Spinal cord (tissue), 10 donors: ENCODE measurements around the gene CTIF. TPM values are rescaled to one million over a fixed set of nuclear protein-coding genes. Genes with fewer than 3 reads are reported as not detected.

Experiments
- DNase-seq, 6 donors: peaks; one replicate each; pipeline versions ENCODE4 v3.0.0 to v3.0.0-alpha.2; 2013 to 2015; ENCODE audit warnings: low spot score in 6 of 6, low read depth in 4 of 6
- H3K27ac ChIP-seq: one replicate; pipeline ENCODE4 v1.5.1; 2013; ENCODE audit warnings: low read depth, low read length, control low read depth
- H3K27me3 ChIP-seq: one replicate; pipeline ENCODE4 v1.6.1; 2013; ENCODE audit warnings: low read length; ENCODE audit not compliant: control insufficient read depth, insufficient read depth
- H3K36me3 ChIP-seq: one replicate; pipeline ENCODE4 v1.6.1; 2013; ENCODE audit warnings: low read length; ENCODE audit not compliant: control insufficient read depth, insufficient read depth
- H3K4me1 ChIP-seq: one replicate; pipeline ENCODE4 v1.6.1; 2013; ENCODE audit warnings: low read length; ENCODE audit not compliant: control insufficient read depth, insufficient read depth
- H3K4me3 ChIP-seq: one replicate; pipeline ENCODE4 v1.5.1; 2013; ENCODE audit warnings: low read depth, low read length, control low read depth
- H3K9me3 ChIP-seq: one replicate; pipeline ENCODE4 v1.6.1; 2013; ENCODE audit warnings: low read length; ENCODE audit not compliant: control insufficient read depth, insufficient read depth
- WGBS: methylation state at CpG from one replicate; pipeline ENCODE4 v1.1.5; 2013; ENCODE audit warnings: missing lambda C conversion rate; ENCODE audit not compliant: insufficient coverage; 5-methylcytosine and 5-hydroxymethylcytosine counted together
- polyA plus RNA-seq, 2 donors: library from polyadenylated mRNA; unstranded; fragments of 120-200 nt; gene quantifications; one replicate each; pipeline ENCODE4 v1.2.1, GENCODE V29; 2013; ENCODE audit not compliant: insufficient read length in 2 of 2
- total RNA-seq, 2 donors: library from RNA; depleted of rRNA in 1 of 2; stranded (reverse); fragments of 120-200 nt in 1 of 2; fragments of >200 nt in 1 of 2; gene quantifications; one replicate each; pipeline versions ENCODE4 v1.2.3 to v1.2.4, GENCODE V29; 2013 to 2014
- donor health status: healthy.

CTIF gene
- total and polyA plus RNA-seq, 4 donors: 32.5 to 106 (median 72.6) TPM

DNA sequence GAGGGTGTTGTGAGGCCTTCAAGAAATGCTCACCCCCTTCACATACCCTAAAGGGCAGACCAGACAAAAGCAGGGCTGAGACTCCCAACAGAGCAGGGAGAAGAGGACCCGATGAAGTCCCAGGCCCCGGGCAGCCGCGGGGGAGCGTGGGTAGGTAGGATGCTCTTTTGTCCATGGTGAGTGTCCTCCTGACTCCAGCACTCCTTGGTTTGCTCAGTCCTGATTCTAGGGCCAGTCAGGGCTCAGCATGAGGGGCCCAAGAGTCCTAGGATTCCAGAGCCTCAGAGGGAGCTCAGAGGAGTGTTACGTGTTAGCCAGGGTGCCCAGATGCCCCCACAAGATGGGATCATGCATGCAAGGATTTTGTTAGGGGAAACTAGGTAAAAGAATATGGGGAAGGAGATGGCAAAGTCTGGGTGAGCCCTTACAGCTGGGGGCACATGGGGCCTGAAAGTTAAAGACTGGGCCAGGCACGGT is 347.1 kb downstream of the CTIF start:
- Histone ChIP-seq H3K4me3 (no peak overlapping the region), H3K9me3 (no peaks in the 10 kb centered on the region), H3K27ac (no peak overlapping the region), H3K27me3 (no peaks in the 10 kb centered on the region), H3K4me1 (peaks cover 44% of the 10 kb centered on the region), H3K36me3 (no peaks in the 10 kb centered on the region)
- no peak for DNase-seq
- WGBS: 94% methylated on average over 6 of the region's 7 CpGs

DNA sequence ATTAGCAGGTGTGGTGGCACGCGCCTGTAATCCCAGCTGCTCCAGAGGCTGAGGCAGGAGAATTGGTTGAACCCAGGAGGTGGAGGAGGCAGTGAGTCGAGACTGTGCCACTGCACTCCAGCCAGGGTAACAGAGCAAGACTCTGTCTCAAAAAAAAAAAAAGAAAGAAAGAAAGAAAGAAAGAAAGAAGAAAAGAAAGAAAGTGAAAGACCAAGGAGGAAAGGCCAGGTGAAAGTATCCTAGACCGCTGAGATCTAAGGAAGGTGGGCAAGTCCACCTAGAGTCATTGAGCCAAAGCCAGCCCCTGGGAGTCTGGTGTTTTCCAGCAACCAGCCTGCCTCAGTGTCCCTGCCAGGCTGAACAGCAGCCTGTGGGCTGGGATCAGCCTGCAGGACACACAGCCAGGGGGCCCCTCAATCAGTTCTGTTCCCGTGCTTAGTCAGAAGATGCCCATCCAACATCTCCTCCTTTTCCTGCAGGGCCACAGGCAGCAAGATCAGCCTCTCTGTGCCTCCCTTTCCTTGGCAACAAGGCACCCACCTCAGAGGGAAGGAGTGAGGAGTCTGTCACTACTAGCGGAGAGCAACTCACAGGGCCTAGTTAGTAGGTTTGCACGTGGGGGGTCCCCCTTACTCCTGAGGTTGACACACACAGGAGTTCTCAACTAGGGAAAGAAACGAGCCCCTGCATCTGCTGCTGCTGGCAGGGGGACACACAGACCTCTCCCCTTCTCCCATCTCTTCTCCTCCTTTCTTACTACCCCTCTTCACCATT is 347.9 kb downstream of the CTIF start:
- H3K27ac ChIP-seq: no peak overlapping the region
- 86% methylated on average over 7 of the region's 8 CpGs for WGBS
- H3K36me3 ChIP-seq: no peaks in the 10 kb centered on the region
- no peaks in the 10 kb centered on the region for H3K9me3 ChIP-seq
- H3K4me3 ChIP-seq: no peak overlapping the region
- DNase-seq: no peak
- no peaks in the 10 kb centered on the region for H3K27me3 ChIP-seq
- peaks cover 46% of the 10 kb centered on the region for H3K4me1 ChIP-seq

DNA sequence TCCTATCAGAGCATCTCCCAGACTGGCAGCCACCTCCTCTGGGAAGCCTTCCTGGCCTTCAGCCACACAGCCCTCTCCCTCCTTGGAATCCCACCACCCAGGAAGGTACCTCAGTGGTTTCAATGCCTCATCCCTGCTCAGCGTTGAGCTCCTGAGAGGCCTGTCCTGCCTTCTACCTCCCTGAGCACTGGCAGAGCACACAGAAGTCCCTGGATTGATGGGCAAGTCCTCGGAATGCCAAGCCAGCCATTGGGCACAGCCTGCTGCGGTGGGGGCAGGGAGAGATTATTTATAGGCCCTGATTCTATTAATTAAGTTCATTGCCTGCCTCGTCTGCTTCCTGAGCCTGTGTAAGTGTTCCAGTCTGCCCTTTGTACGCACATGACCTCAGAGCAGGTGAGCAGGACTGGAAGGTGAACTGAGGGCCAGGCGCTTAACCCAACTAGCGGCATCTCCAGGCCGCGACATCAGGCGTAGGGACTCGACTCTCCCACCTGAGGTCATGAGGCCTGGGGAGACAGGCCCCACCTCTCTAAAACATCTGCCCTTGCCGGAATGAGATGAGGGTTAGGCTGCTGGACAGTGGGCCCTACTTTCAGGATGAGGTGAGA is 348.6 kb downstream of the CTIF start:
- 79% methylated on average over 5 of the region's 12 CpGs for WGBS
- DNase-seq: no peak
- peaks cover 51% of the 10 kb centered on the region for H3K4me1 ChIP-seq
- H3K4me3 ChIP-seq: no peak overlapping the region
- H3K27ac ChIP-seq: no peak overlapping the region
- no peaks in the 10 kb centered on the region for H3K9me3 ChIP-seq
- H3K27me3 ChIP-seq: no peaks in the 10 kb centered on the region
- H3K36me3 ChIP-seq: no peaks in the 10 kb centered on the region

DNA sequence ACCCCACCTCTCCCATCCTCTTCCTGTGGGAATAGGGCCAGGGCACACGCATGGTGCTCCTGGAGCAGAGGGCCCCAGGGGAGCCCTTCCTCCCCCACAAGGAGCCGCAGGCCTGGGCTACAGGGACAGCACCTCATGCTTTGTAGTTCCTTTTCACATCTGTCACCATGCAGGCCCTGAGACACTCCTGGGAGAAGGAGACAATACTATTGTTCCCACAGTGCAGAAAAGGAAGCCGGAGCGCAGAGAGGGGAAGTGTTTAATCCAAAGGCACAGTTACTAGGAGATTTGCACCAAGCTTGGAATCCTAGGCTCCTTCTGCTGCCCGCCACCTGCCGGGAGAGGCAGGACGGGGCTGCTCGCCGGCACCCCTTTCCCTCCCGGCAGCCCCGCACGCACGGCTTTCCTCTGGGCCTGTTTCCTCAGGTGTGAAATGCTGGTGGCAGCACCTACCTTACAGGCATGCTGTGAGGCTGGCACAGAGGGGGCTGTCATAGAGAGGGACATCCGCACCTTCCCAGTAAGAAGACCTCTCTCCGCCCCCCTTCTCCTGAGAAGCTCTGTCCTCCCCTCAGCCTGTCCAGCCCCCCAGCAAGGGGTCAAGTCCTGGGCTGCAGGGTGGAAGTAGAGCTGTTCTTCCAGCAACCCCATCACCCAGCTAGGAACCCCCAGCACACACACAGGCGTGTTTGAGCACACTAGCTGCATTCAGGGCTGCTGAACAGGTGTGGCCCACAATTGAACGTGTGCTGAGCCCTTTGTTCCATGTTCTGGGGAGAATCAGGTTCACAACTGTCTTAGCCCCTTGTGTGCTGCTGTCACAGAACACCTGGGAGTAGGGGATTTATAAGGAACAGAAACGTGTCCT is 349.3 kb downstream of the CTIF start:
- Histone ChIP-seq H3K36me3 (no peaks in the 10 kb centered on the region), H3K9me3 (no peaks in the 10 kb centered on the region), H3K27me3 (no peaks in the 10 kb centered on the region), H3K4me3 (no peak overlapping the region), H3K4me1 (peaks cover 56% of the 10 kb centered on the region), H3K27ac (no peak overlapping the region)
- WGBS: 85% methylated on average over 17 of the region's 18 CpGs
- no peak for DNase-seq

DNA sequence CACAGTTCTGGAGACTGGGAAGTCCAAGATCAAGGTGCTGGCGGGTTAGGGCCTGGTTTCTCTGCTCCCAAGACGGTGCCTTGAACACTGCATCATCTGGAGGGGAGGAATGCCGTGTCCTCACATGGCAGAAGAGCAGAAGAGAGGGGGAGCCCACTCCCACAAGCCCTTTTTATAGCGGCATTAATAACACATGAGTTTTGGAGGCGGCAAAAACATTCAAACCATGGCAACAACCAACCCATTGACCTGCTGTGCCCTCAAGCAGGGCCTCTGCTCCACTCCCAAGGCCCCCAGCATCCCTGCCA is 349.9 kb downstream of the CTIF start:
- no peaks in the 10 kb centered on the region for H3K27me3 ChIP-seq
- no peaks in the 10 kb centered on the region for H3K36me3 ChIP-seq
- H3K4me1 ChIP-seq: peaks cover 62% of the 10 kb centered on the region
- no peak for DNase-seq
- no peaks in the 10 kb centered on the region for H3K9me3 ChIP-seq
- no peak overlapping the region for H3K4me3 ChIP-seq
- no peak overlapping the region for H3K27ac ChIP-seq
- WGBS: 97% methylated on average over 4 of the region's 5 CpGs

DNA sequence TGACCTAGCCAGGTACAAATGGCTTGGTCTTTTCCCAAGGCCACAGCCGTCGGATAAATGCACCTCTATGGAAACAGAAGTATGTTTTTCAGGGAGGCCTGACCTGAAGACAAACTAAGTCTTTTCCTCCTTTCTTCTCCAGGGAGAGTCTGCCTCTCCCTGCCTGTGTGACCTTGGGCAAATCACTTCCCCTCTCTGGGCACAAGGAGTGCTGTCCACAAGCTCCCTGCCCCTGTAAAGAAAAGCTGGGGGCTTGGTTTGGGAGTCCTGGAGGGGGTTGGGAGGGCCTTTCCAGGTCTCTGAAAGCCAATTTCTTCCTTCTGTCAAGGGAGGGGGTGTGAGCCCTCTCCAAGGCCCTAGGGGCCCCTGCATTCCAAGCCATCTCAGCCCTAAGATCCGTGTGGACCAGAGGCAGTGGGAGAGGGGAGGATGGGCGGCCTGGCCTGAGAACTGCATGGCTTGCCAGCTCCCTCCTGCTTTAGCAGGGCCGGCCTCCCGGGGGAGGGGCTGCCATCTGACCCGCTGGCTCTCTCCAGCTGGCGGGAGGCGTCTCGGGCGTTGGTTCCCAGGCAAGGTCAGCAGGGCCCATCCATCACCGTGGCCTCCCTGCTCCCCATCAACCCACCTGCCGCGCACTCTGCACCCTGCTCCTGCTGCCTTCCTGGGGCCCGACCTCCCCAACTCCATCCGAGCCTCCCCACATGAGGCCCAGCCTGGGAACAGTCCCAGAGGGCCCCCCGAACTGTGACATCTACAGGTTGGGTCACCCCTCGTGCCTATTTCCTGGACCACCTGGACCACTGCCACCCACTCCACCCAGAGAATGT is 350.5 kb downstream of the CTIF start:
- H3K27ac ChIP-seq: peak overlapping the region; percentile 67
- 31% methylated on average over 15 of the region's 18 CpGs for WGBS

DNA sequence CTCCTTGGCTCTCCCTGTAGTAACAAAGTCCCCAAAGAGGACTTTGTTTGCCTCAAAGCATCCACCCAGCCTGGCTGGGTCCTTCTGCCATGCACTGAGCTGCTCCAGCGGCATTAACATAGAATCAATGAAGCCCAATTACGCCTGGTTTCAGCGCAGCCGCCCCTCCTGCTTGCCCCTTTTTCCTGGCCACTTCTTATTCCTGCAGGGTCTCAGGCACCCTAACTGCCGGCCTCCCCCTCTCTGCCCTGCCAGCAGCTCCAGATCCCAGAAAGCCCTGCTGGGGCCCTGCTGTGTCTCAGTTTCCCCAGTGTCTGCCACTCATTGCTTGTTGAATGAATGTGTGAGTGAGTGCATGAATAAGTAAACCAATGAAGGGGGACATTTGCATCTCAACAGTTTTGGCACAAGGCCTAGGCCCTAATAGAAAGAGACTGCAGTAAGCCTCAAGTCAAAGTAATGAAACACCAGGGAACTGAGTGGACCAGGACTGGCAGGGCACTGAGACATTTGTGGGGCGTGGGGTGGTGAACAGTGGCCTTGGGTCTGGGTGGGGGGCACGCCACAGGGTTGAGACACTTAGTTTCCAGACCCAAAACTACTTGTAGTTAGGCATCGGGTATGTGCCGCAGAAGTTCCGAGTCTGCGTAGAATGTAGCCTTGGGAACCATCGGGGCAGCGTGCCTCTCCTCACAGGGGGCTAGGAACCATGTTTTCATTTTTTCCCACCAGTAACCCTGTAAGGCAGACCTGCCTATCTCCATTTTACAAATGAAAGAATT is 351.3 kb downstream of the CTIF start:
- Histone ChIP-seq H3K4me1 (peaks cover 76% of the 10 kb centered on the region), H3K27me3 (no peaks in the 10 kb centered on the region), H3K9me3 (no peaks in the 10 kb centered on the region), H3K27ac (peak overlapping the region; percentile 67), H3K4me3 (no peak overlapping the region), H3K36me3 (no peaks in the 10 kb centered on the region)
- WGBS: 36% methylated on average over 13 of the region's 13 CpGs
- DNase-seq: peak in 4 of 6 donors; percentile 54 to 89 (median 70)

More for the DNA sequence above, 350.5 kb downstream of the CTIF start:
- Histone ChIP-seq H3K4me1 (peaks cover 68% of the 10 kb centered on the region), H3K27me3 (no peaks in the 10 kb centered on the region), H3K36me3 (no peaks in the 10 kb centered on the region), H3K4me3 (no peak overlapping the region), H3K9me3 (no peaks in the 10 kb centered on the region)
- DNase-seq: peak in 2 of 6 donors; percentile 49 to 77

DNA sequence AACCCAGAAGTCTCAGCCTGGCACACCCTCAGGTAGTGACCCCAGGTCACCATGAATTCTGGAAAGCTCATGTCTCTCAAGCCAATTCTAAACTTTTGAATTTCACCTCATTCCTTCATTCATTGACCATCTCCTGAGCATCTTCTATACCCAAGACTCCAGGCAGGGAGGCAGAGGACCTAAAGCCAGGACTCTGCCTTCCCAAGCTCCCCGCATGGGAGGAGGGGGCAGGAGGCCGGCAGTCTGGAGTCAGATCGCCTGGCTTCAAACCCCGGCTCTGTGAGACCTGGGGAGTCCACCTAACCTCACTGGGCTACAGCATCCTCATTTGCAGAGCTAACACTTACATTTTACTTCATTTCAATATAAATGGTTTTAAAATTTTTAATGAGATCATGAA is 352.9 kb downstream of the CTIF start:
- WGBS: no CpG with 5 or more reads among the region's 4 CpGs
- Histone ChIP-seq H3K9me3 (no peaks in the 10 kb centered on the region), H3K4me3 (no peak overlapping the region), H3K27ac (no peak overlapping the region), H3K27me3 (no peaks in the 10 kb centered on the region), H3K36me3 (no peaks in the 10 kb centered on the region), H3K4me1 (peaks cover 73% of the 10 kb centered on the region)
- no peak for DNase-seq
